HG02571 (cell line): ENCODE data around the gene ERN1.

Source experiments
- ATAC-seq: cut with Tn5 transposase; IDR thresholded peaks from one replicate; pipeline ENCODE4 v1.9.1; 2021; ENCODE audit warnings: mild to moderate bottlenecking, moderate library complexity; ENCODE audit not compliant: unreplicated experiment

Gene ERN1

DNA sequence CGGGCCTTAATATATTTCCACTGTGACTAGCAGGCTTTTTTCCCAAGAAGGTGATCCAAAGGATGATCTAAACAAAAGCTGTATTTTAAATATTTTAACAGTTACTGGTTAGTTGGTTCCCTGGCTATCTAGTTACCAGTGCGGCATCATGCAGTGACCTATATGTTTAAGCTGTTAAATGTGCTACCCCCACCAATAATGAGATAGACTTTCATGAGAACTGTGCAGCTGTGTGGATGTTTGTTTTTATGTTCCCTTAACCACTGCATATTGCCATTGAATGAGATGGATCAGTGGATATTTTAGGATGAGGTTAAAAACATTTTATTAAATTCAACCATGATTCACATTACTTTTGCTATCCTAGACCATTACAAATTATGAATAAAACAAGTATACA, 16.9 kb downstream of the ERN1 start:
- no peak for ATAC-seq

DNA sequence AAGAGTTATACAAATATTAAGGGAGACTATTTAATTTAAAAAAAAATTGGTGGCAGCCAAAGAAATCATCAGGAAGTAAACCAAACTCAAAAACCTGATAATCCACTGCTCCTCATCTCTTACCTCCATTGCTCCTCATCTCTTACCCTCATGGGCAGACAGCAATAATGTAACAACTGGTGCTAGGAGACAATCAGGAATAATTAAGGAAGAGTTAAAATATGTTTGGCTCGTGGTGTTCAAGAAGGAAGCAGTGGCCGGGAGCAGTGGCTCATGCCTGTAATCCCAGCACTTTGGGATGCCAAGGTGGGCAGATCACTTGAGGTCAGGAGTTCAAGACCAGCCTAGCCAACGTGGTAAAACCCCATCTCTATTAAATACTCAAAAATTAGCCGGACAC, 18.1 kb downstream of the ERN1 start:
- no peak for ATAC-seq

DNA sequence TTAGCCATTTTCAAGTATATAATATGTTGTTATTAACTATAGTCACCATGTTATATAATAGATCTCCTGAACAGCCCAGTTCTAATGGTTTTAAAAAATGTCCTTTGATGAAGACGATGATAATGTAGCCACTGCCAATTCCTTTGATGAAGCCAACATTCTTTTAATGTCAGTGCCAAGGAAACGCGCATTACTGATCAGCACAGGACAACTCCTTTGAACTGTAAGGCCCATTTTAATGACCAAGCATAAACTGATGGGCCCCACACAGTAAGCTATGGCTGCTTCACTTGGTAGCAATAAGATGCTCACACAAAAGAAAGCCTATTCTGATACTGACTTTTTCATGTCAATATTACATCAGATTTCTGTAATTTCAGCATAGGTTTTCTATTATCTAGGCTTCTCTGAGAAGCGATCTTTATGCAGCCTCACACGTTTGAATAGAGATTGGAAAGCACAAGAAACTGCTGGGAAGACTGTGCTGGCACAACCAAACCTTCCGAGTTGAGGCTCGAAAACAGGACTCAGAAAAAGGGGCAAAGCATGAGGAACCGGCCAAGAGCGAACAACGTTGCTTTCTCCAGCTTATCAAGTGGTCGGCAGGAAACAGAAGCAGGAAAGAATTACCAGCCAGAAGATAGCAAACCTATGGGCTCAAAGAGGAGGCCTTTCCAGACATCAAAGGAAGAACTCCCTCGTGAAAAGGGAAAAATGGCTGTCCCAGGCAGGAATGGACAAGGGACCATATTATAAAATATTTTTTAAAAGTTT, 19.4 kb downstream of the ERN1 start:
- no peak for ATAC-seq

DNA sequence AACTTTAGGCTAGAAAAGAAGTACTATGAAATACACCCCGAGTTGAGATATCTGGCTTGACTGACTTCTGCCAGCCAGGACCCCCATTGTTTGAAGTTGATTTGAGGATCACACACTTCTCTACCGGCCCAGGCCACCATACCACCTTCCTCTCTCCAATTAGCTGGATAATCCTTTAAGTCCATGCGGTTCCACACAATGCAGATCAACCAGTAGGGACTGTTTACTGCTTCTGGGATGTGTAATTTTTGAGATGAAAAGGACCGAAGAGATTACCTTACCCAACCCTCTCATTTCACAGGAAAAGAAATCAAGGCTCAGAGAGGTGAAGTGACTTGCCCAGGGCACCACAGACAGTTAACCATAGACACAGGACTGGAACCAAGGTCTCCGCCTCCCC, 20.5 kb downstream of the ERN1 start:
- ATAC-seq: no peak

DNA sequence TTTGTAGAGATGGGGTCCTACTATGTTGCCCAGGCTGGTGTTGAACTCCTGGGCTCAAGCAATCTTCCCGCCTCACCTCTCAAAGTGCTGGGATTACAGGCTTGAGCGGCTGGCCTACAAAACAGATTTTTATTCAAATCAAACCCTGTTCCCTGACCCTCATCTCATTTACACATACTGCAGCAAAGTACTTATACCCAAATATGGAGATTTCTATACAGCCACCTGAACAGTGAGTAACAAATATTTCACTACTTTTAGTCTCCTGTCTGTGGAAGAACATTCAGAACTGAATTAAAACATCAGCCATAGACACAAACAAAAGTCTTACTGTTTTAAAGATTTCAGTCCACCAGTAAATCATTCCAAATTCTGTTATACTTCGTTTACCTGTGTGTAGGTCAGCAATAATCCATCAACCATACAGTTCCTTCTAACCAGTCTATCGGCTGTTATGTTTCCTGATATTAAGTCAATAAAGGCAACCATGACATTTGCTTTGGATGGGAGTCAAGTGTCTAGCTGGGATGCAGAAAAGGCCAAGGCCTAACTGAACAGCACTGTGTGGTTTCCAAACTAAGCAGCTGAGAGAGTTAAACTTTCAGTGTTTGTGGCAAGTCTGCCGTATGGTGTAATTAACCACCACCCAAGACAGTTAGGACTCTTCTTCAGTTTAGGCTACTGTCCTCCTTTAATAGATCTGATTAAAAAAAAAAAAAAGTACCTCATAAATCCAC, 22.3 kb downstream of the ERN1 start:
- no peak for ATAC-seq

DNA sequence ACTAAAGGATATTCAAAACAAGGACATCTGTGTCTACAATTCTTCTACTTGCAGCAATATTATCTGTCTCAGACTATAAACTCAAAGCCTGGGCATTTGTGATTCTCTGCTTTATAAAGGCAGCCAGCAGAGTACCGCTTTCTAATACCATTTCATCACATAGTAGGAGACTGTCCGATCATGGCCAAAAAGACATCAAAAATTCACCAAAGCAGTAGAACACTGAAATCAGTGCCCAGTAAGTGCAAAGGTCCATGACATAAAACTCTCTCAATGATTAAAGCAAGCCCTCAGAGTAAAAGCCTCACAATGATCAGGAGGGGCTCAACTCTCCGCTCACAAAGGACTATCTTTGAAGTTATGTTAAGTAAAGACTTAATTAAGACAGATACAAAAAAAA, 23.0 kb downstream of the ERN1 start:
- no peak for ATAC-seq

DNA sequence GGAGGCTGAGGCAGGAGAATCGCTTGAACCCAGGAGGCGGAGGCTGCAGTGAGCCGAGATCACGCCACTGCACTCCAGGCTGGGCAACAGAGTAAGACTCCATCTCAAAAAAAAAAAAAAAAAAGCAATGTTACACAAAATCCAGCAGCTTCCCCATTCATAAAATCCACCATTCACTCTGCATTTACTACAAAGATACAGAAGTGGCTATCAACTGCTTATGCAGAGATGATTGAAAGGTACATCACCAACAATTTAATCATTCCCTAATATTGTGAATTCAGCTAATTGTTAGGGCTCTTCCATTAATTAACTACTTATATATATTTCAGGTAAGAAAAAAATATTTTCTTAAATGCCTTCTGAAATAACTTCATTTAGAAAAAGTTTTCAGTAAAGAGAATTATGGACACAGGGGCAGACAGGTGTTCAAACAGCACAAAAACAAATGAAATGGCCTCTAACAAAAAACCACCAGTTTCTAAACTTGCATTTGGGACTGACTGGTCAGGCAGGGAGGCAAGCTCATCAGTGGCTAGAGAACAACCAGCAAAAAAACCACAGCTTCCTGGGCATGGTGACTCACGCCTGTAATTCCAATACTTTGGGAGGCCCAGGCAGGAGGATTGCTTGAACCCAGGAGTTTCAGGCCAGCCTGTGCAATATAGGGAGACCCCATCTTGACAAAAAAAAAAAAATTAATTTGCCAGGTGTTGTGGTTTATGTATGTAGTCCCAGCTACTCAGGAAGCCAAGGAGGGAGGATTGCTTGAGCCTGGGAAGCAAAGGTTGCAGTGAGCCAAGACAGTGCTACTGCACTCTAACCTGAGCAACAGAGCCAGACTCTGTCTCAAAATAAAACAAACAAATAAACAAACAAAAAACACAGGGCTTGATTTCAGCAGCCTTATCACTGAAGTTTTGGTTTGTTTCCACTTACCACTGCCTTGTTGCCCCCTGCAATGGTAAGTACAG, 26.3 kb downstream of the ERN1 start:
- ATAC-seq: no peak

DNA sequence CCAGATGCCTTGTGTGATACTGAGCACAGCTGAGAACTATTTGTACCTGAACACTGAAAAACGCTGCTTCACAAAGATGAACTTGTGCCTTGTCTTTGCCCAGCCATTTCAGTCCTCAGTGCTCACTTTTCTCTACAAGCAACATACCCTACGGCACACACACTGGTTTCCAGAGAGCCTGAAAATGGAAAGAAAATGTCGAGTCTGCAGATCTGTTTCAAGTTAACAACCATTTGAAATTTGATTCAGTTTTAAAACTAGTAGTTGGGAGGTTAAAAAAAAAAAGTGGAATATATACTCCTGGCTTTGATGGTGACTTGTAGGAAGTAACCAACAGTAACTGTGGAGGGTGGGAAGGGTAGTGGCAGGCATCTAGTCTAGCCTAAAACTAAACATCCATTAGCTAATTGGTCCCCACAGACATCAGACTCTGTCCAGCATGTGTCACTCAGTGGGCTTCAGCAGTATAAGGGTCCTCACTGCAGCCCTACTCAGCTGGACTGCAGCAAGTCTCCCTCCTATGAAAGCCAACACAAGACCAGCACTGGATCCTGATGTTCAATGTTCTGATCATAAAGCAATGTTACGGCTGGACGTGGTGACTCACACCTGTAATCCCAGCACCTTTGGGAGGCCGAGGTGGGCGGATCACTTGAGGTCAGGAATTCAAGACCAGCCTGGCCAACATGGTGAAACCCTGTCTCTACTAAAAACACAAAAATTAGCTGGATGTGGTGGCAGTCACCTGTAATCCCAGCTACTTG, 27.1 kb downstream of the ERN1 start:
- no peak for ATAC-seq

DNA sequence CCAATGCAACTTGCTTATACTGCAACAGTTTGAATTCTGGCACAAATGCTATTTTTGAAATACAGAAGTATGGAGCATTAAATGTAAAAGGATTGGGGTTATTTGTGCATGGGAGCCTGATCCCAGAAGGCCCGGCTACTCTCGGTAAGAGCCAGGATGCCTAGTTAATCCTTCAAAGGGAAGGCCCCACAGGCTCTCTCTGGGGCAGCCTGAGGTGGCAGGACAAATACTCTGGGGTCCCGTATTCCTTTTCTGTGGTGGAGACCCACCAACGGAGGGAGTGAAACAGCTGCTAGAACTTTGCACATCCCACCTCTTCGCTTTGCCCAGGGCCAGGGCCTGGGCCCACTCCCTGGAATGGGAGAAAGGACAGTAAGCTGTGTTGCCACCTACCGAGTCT, 30.4 kb downstream of the ERN1 start:
- ATAC-seq: no peak

DNA sequence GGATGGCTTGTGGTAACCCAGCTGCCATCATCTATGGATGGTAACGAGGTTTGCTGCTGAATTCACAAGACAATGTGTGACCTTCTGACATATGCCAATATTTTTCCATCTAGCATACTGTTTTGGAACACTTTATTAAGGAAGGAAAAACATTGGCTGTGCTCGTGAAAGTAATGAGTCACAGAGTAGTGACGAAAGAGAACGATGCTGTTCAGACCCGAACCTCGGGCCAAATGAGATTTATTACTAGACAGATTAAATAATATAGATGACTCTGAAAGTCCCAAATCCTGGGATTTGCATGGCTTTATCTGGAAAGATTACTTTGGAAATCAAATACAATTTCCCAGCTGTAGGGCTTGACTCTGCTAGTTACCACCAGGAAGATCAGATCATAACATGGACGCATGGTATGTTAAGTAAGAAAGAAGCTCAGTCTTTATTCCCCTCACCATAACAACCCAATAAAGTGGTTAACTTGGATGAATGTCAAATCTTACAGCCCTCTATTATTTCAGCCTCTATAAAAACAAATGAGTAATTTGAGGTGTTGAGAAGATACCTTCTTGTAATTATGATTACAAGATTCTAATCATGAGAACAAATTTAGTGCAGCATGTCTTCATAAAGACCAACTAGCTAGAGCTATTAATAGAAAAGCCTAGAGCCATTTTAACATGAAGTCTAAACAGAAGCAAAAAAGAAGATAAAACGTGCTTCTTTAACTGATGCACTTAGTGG, 32.6 kb downstream of the ERN1 start:
- no peak for ATAC-seq

DNA sequence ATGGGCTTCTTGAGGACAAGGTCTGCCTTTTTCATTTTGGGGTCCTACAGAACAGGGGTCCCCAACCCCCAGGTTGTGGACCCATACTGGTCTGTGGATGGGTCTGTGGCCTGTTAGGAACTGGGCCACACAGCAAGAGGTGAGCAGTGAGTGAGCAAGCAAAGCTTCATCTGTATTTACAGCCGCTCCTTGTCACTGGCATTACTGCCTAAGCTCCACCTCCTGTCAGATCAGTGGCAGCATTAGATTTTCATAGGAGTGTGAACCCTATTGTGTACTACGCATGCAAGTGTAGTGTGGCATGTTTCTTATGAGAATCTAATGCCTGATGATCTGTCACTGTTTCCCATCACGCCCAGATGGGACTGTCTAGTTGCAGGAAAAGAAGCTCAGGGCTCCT, 33.9 kb downstream of the ERN1 start:
- ATAC-seq: no peak

DNA sequence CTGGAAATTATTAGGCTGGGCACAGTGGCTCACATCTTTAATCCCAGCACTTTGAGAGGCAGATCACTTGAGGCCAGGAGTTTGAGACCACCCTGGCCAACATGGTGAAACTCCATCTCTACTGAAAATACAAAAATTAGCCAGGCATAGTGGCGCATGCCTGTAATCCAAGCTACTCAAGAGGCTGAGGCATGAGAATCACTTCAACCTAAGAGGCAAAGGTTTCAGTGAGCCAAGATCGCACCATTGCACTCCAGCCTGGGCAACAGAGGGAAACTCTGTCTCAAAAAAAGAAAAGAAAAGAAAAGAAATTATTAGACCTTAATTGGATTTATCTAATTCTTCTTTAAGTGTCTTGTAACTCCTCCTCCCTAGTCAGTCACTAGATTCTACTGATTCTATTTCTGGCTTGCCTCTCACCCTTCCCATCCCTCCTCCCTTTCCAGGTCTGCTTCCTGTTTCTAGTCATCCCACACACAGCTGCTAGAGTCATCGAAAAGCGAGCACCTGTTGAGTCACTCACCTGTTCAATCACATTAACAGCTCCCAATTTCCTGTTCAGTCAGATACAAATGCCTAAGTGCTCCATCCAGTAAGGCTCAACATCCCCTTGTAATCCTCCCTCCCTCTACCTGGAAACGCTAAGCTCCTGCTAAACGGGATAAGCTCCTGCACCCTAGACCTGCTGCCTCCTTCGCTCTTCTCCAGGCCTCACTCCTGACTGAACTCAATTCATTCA, 34.6 kb downstream of the ERN1 start:
- no peak for ATAC-seq

DNA sequence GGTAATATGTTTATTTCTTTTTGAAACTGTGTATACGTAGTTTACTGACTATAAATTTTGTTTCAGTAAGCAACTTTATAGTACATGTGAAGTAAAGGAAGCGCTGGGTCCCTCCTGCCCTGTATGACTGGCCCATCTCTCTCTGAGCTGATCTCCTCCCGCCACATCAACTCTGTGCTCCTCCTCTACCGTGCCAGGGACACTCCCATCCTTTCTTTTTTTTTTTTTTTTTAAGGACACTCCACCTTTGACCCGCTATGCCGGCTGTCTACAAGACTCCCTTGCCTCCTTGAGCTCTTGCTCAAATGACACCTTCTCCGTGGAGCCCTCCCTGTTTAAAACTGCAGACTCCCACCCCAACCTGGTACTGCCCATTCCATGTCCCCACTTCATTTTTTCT, 35.5 kb downstream of the ERN1 start:
- no peak for ATAC-seq

DNA sequence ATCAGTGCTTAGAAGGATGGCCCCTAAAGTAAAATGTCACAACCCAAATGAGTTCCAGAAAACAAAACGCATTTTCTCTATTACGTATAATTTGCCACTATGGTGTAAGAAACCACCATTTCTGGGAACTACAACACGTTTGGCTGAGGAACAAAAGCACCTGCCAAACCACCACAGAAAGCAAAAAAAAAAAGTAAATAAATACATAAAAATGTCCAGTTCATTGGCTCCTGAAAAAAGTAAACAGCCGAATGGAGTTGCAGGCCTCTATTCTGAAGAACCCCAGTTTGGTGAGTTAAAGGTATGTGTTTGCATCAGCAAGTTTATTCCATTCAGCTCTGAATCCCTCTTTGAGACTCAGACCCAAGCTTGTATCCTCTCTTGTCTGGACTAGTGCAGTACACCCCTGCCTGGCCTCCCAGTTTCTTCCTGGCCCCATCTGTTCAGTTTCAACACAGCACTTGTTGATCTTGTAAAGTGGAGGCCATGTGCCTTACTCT, 36.9 kb downstream of the ERN1 start:
- ATAC-seq: no peak

DNA sequence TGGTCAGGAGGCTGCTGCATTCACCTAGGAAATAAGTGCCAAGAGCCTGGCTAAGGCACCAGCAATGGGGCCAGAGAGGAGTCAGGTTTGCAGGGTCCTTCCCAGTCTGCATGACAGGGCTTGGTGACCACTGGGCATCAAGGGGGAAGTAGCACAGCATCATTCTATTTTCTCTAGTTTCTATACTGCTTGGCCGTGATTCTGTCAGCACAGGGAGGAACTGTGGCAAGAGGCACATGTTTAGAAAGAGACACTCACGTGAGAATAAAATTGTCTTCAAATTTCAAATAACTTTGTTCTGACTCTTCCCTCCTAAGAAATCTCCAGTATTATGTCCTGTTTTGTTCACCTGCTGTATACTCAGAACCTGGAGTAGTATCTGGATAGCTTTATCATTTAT, 37.8 kb downstream of the ERN1 start:
- ATAC-seq: no peak

DNA sequence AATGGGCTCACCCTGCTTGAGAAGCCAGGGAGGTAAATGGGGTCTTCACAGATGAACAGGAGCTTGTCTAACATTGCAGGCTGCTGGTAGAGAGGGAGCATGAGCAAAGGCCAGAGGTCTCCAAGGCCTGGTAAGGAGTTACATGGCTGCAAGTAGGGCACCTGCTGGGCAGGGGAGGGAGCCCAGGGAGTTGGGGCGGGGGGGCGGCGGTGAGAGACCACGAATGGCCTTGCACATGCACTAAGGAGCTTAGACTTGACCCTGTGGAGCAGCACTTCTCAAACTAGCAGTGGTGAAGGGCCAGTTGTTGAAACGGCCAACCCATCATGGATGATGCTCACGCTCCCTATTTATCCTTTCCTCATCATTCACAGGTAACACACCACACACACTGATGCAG, 38.4 kb downstream of the ERN1 start:
- ATAC-seq: no peak

DNA sequence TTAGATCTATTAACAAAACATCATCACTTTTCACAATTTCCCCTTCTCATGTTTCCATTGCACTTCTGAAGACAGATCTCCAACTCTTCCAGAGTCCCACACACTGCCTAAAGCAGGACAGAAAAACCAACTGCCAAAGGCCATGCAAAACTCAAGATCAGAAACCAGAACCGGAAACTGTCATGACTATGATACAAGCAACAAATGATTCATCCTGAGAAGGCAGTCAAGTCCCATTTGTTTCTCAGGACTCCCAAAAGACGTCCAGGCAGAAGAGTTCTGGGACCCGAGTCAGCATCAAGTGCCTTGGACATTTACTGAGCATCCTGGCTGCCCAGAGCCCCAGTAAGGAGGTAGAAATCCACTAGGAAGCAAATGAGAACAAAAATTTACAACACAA, 38.8 kb downstream of the ERN1 start:
- ATAC-seq: no peak

DNA sequence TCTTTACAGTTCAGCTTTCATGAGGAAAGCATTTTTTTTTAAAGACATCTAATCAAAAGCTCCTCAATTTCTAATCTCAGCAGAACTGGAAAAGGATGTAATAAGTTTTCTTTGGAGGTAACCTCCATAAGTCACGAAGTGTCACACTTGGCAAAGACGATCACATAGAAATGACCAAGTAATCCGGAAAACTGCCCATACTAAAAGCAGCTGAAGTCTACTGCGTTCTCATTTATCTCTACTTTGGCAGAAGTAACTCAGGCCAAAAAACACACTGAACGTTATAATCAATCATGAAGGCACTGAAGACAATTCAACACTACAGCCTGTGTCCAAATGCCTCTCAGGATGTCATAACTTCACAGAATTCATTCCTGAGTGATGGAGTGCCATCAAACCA, 39.8 kb downstream of the ERN1 start:
- ATAC-seq: no peak
